ENCODE measurements around the gene MORN2. TPM values are rescaled to one million over a fixed set of nuclear protein-coding genes. Genes with fewer than 3 reads are reported as not detected.
A peak's percentile ranks its signal among the peaks of the same experiment; 100 is the strongest.

The MORN2 gene
- total and polyA plus RNA-seq, 5 experiments from 2014 or later = 1.4 to 10.7 (median 9.1) TPM

GRCh38 chr2:38905251-38905650, 29.5 kb downstream of the MORN2 start:
- Mint-ChIP-seq H3K27me3 (no peaks in the 10 kb centered on the region), H3K27ac (peak overlapping the region in 1 of 10 donors; percentile 3), H3K4me1 (no peaks in the 10 kb centered on the region), H3K9me3 (no peaks in the 10 kb centered on the region), H3K4me3 (no peak overlapping the region), H3K36me3 (no peaks in the 10 kb centered on the region)
- DNase-seq (no peak), ATAC-seq (no peak)
- POLR2A ChIA-PET = no interaction called here

GRCh38 chr2:38907242-38907641, 31.5 kb downstream of the MORN2 start:
- H3K36me3 Mint-ChIP-seq = no peaks in the 10 kb centered on the region
- POLR2A ChIA-PET = interaction anchor here (0.7 kb wide), 1 partner anchor 15 kb away, joined by 3 read pairs; no protein-coding TSS in a partner anchor
- DNase-seq (no peak), ATAC-seq (no peak)
- H3K27ac Mint-ChIP-seq = no peak overlapping the region
- H3K4me1 Mint-ChIP-seq = no peaks in the 10 kb centered on the region
- H3K27me3 Mint-ChIP-seq = no peaks in the 10 kb centered on the region
- no peaks in the 10 kb centered on the region for H3K9me3 Mint-ChIP-seq
- no peak overlapping the region for H3K4me3 Mint-ChIP-seq

GRCh38 chr2:38907743-38908562, 32.2 kb downstream of the MORN2 start:
- H3K9me3 Mint-ChIP-seq = no peaks in the 10 kb centered on the region

GRCh38 chr2:38909872-38910271, 34.1 kb downstream of the MORN2 start:
- Mint-ChIP-seq H3K4me1 (no peaks in the 10 kb centered on the region), H3K4me3 (no peak overlapping the region), H3K36me3 (no peaks in the 10 kb centered on the region), H3K27ac (no peak overlapping the region), H3K27me3 (no peaks in the 10 kb centered on the region), H3K9me3 (no peaks in the 10 kb centered on the region)
- POLR2A ChIA-PET = no interaction called here
- DNase-seq = no peak
- no peak for ATAC-seq

More at GRCh38 chr2:38907743-38908562, 32.2 kb downstream of the MORN2 start:
- no peak overlapping the region for H3K4me3 Mint-ChIP-seq
- POLR2A ChIA-PET = interaction anchor here (0.7 kb wide), 1 partner anchor 14 kb away, joined by 3 read pairs; no protein-coding TSS in a partner anchor
- H3K27me3 Mint-ChIP-seq = no peaks in the 10 kb centered on the region
- no peak for DNase-seq
- ATAC-seq = no peak
- no peaks in the 10 kb centered on the region for H3K36me3 Mint-ChIP-seq
- H3K4me1 Mint-ChIP-seq = no peaks in the 10 kb centered on the region
- peak overlapping the region in 1 of 10 donors; percentile 4 for H3K27ac Mint-ChIP-seq

- H3K27ac Mint-ChIP-seq = no peak overlapping the region
- POLR2A ChIA-PET = no interaction called here
- ATAC-seq = no peak
Measured at GRCh38 chr2:38911191-38911590, 35.4 kb downstream of the MORN2 start.

GRCh38 chr2:38912619-38913018, 36.8 kb downstream of the MORN2 start:
- no peak overlapping the region for H3K27ac Mint-ChIP-seq
- POLR2A ChIA-PET = no interaction called here
- no peaks in the 10 kb centered on the region for H3K36me3 Mint-ChIP-seq

More at GRCh38 chr2:38911191-38911590, 35.4 kb downstream of the MORN2 start:
- H3K9me3 Mint-ChIP-seq = no peaks in the 10 kb centered on the region
- no peaks in the 10 kb centered on the region for H3K27me3 Mint-ChIP-seq
- H3K36me3 Mint-ChIP-seq = no peaks in the 10 kb centered on the region
- H3K4me3 Mint-ChIP-seq = no peak overlapping the region
- DNase-seq = no peak
- no peaks in the 10 kb centered on the region for H3K4me1 Mint-ChIP-seq

GRCh38 chr2:38922389-38922788, 46.6 kb downstream of the MORN2 start:
- Mint-ChIP-seq H3K4me1 (no peaks in the 10 kb centered on the region), H3K27ac (no peak overlapping the region), H3K9me3 (no peaks in the 10 kb centered on the region), H3K27me3 (peaks cover 0 to 1% (median 0%) of the 10 kb centered on the region in 5 donors), H3K36me3 (no peaks in the 10 kb centered on the region), H3K4me3 (no peak overlapping the region)
- POLR2A ChIA-PET = interaction anchor here (0.5 kb wide), 1 partner anchor 15 kb away, joined by 3 read pairs; no protein-coding TSS in a partner anchor
- DNase-seq (no peak), ATAC-seq (no peak)

More at GRCh38 chr2:38912619-38913018, 36.8 kb downstream of the MORN2 start:
- Mint-ChIP-seq H3K4me1 (no peaks in the 10 kb centered on the region), H3K27me3 (no peaks in the 10 kb centered on the region), H3K9me3 (no peaks in the 10 kb centered on the region), H3K4me3 (no peak overlapping the region)
- no peak for ATAC-seq
- no peak for DNase-seq

GRCh38 chr2:38922902-38923301, 47.1 kb downstream of the MORN2 start:
- H3K27ac Mint-ChIP-seq = no peak overlapping the region
- no peaks in the 10 kb centered on the region for H3K4me1 Mint-ChIP-seq
- no peak for ATAC-seq
- H3K9me3 Mint-ChIP-seq = no peaks in the 10 kb centered on the region
- no peaks in the 10 kb centered on the region for H3K36me3 Mint-ChIP-seq
- no peak overlapping the region for H3K4me3 Mint-ChIP-seq
- no peak for DNase-seq
- peaks cover 0 to 1% (median 0%) of the 10 kb centered on the region in 5 donors for H3K27me3 Mint-ChIP-seq
- POLR2A ChIA-PET = no interaction called here

GRCh38 chr2:38925982-38926381, 50.2 kb downstream of the MORN2 start:
- Mint-ChIP-seq H3K4me1 (no peaks in the 10 kb centered on the region), H3K9me3 (no peaks in the 10 kb centered on the region), H3K27ac (no peak overlapping the region), H3K36me3 (no peaks in the 10 kb centered on the region), H3K27me3 (peaks cover 0 to 1% (median 0%) of the 10 kb centered on the region in 5 donors), H3K4me3 (no peak overlapping the region)
- ATAC-seq = no peak
- no peak for DNase-seq
- POLR2A ChIA-PET = no interaction called here

- Mint-ChIP-seq H3K4me3 (no peak overlapping the region), H3K36me3 (peaks cover 0 to 3% (median 0%) of the 10 kb centered on the region in 3 donors), H3K4me1 (no peaks in the 10 kb centered on the region), H3K27me3 (peaks cover 0 to 6% (median 2%) of the 10 kb centered on the region in 5 donors), H3K27ac (no peak overlapping the region), H3K9me3 (no peaks in the 10 kb centered on the region)
- DNase-seq (no peak), ATAC-seq (no peak)
- POLR2A ChIA-PET = no interaction called here
Measured at GRCh38 chr2:38930600-38930999, 54.8 kb downstream of the MORN2 start.

Other genes starting within 250 kb of the MORN2 start
- gene GALM, start 209.9 kb upstream of the MORN2 start, total RNA-seq = 1 to 10 TPM; 7.5 to 9.5 TPM
- gene GALM, start 209.9 kb upstream of the MORN2 start, polyA plus RNA-seq = 10 to 100 TPM; 10.6 to 15.6 (median 13.9) TPM
- gene SRSF7, start 124.6 kb upstream of the MORN2 start, total RNA-seq = 100 to 1,000 TPM; 288 to 291 TPM
- 100 to 1,000 TPM; 164 to 172 (median 169) TPM for gene SRSF7, start 124.6 kb upstream of the MORN2 start, polyA plus RNA-seq
- 10 to 100 TPM; 12.0 to 13.7 TPM for gene GEMIN6, start 97.8 kb upstream of the MORN2 start, total RNA-seq
- 10 to 100 TPM in 1 of 3 donors, 1 to 10 TPM in 2; 6.8 to 11.6 (median 8.3) TPM for gene GEMIN6, start 97.8 kb upstream of the MORN2 start, polyA plus RNA-seq
- 10 to 100 TPM; 19.6 to 20.8 TPM for gene DHX57, start within 50 bp of the MORN2 start, total RNA-seq
- 1 to 10 TPM; 4.9 to 5.5 (median 5.0) TPM for gene DHX57, start within 50 bp of the MORN2 start, polyA plus RNA-seq
- 1 to 10 TPM in 1 of 2 experiments, not detected in 1; 1.0 TPM for gene ARHGEF33, start 13.9 kb downstream of the MORN2 start, total RNA-seq
- not detected for gene ARHGEF33, start 13.9 kb downstream of the MORN2 start, polyA plus RNA-seq
- gene SOS1, start 245.1 kb downstream of the MORN2 start, total RNA-seq = 10 to 100 TPM; 42.9 to 51.6 TPM
- 10 to 100 TPM; 10.6 to 13.7 (median 11.7) TPM for gene SOS1, start 245.1 kb downstream of the MORN2 start, polyA plus RNA-seq